Measurements from ENCODE around the gene ANKRD12. TPM values are rescaled to one million over a fixed set of nuclear protein-coding genes. Genes with fewer than 3 reads are reported as not detected.

ANKRD12 gene
- total RNA-seq, 1 donor from 2014 or later, result 53.5 TPM

GRCh38 chr18:9217743-9218451 is 81.3 kb downstream of the ANKRD12 start:
- peaks cover 4% of the 10 kb centered on the region for H3K4me1 ChIP-seq
- H3K9me3 ChIP-seq, result no peaks in the 10 kb centered on the region
- no peak overlapping the region for H3K4me3 ChIP-seq
- TF ChIP-seq POLR2AphosphoS5 (IDR thresholded peaks at IDR 0.05; ENCODE audit: insufficient read depth in 1 of 2, low read depth in 1 of 2) (no peak), POLR2A (IDR thresholded peaks at IDR 0.05) (no peak), CTCF (IDR thresholded peaks at IDR 0.05) (no peak)
- intact Hi-C loops (cut with DNase I), result no loop called here
- H3K36me3 ChIP-seq, result peaks cover 0 to 37% of the 10 kb centered on the region in 2 donors
- no peaks in the 10 kb centered on the region for H3K27me3 ChIP-seq
- H3K27ac ChIP-seq, result no peak overlapping the region
- no peak for DNase-seq (ENCODE audit: extremely low spot score in 2 of 2)

- TF ChIP-seq CTCF (IDR thresholded peaks at IDR 0.05), result no peak
- TF ChIP-seq POLR2AphosphoS5 (IDR thresholded peaks at IDR 0.05; ENCODE audit: insufficient read depth in 1 of 2, low read depth in 1 of 2), result no peak
- TF ChIP-seq POLR2A (IDR thresholded peaks at IDR 0.05), result no peak
- intact Hi-C loops (cut with DNase I), result no loop called here
- H3K4me3 ChIP-seq, result no peak overlapping the region
- no peak for DNase-seq (ENCODE audit: extremely low spot score in 2 of 2)
- no peak overlapping the region for H3K27ac ChIP-seq
- no peaks in the 10 kb centered on the region for H3K27me3 ChIP-seq
- H3K4me1 ChIP-seq, result no peaks in the 10 kb centered on the region
- peaks cover 0 to 44% of the 10 kb centered on the region in 2 donors for H3K36me3 ChIP-seq
- H3K9me3 ChIP-seq, result no peaks in the 10 kb centered on the region
Measured at GRCh38 chr18:9221040-9221439, 84.5 kb downstream of the ANKRD12 start.

GRCh38 chr18:9221661-9222060 is 85.1 kb downstream of the ANKRD12 start:
- intact Hi-C loops (cut with DNase I), result no loop called here
- Histone ChIP-seq H3K27ac (no peak overlapping the region), H3K4me3 (no peak overlapping the region), H3K27me3 (no peaks in the 10 kb centered on the region), H3K36me3 (peaks cover 0 to 47% of the 10 kb centered on the region in 2 donors), H3K9me3 (no peaks in the 10 kb centered on the region), H3K4me1 (no peaks in the 10 kb centered on the region)
- TF ChIP-seq CTCF (IDR thresholded peaks at IDR 0.05) (no peak), POLR2A (IDR thresholded peaks at IDR 0.05) (no peak), POLR2AphosphoS5 (IDR thresholded peaks at IDR 0.05; ENCODE audit: insufficient read depth in 1 of 2, low read depth in 1 of 2) (no peak)
- DNase-seq (ENCODE audit: extremely low spot score in 2 of 2), result no peak

GRCh38 chr18:9223356-9223755 is 86.8 kb downstream of the ANKRD12 start:
- intact Hi-C loops (cut with DNase I), result no loop called here
- TF ChIP-seq POLR2A (IDR thresholded peaks at IDR 0.05) (no peak), POLR2AphosphoS5 (IDR thresholded peaks at IDR 0.05; ENCODE audit: insufficient read depth in 1 of 2, low read depth in 1 of 2) (no peak)
- Histone ChIP-seq H3K4me3 (no peak overlapping the region), H3K4me1 (no peaks in the 10 kb centered on the region), H3K9me3 (no peaks in the 10 kb centered on the region), H3K27me3 (no peaks in the 10 kb centered on the region), H3K36me3 (peaks cover 0 to 37% of the 10 kb centered on the region in 2 donors), H3K27ac (no peak overlapping the region)
- no peak for DNase-seq (ENCODE audit: extremely low spot score in 2 of 2)

GRCh38 chr18:9226463-9226862 is 89.9 kb downstream of the ANKRD12 start:
- no peak overlapping the region for H3K4me3 ChIP-seq
- intact Hi-C loops (cut with DNase I), result no loop called here
- H3K9me3 ChIP-seq, result no peaks in the 10 kb centered on the region
- DNase-seq (ENCODE audit: extremely low spot score in 2 of 2), result no peak
- no peak for TF ChIP-seq CTCF (IDR thresholded peaks at IDR 0.05)
- TF ChIP-seq POLR2A (IDR thresholded peaks at IDR 0.05), result no peak
- TF ChIP-seq POLR2AphosphoS5 (IDR thresholded peaks at IDR 0.05; ENCODE audit: insufficient read depth in 1 of 2, low read depth in 1 of 2), result no peak
- H3K4me1 ChIP-seq, result no peaks in the 10 kb centered on the region
- H3K36me3 ChIP-seq, result peaks cover 0 to 47% of the 10 kb centered on the region in 2 donors
- no peaks in the 10 kb centered on the region for H3K27me3 ChIP-seq
- no peak overlapping the region for H3K27ac ChIP-seq
